Subcutaneous adipose tissue (tissue), 4 donors: ENCODE measurements around the gene ERBB4. TPM values are rescaled to one million over a fixed set of nuclear protein-coding genes. Genes with fewer than 3 reads are reported as not detected.

Experiments
- CTCF ChIP-seq: fragments of 450-650 bp; IDR thresholded peaks from one replicate; pipeline ENCODE4 v1.5.1; 2016; ENCODE audit warnings: low read depth, mild to moderate bottlenecking, control low read depth, antibody characterized with exemption, moderate library complexity
- total RNA-seq, 4 donors: library from RNA; depleted of rRNA; stranded (reverse); fragments of >200 nt; gene quantifications; one replicate each; pipeline ENCODE4 v1.1.0, GENCODE V29; 2016

Gene ERBB4
- total RNA-seq, result 1 to 10 TPM in 1 of 4 donors, under 1 TPM in 3; 0.17 to 1.5 (median 0.71) TPM

GRCh38 chr2:212538305-212539071, at the start of gene ERBB4:
TSS of gene ERBB4 (minus strand) at chr2:212538802. CDS start at chr2:212538530, 272 bp downstream.
- TF ChIP-seq CTCF, result no peak

GRCh38 chr2:212580117-212580516, 41.5 kb upstream of the ERBB4 start:
- no peak for TF ChIP-seq CTCF

GRCh38 chr2:212556296-212556695, 17.7 kb upstream of the ERBB4 start:
- no peak for TF ChIP-seq CTCF

GRCh38 chr2:212554233-212554632, 15.6 kb upstream of the ERBB4 start:
- TF ChIP-seq CTCF, result no peak

- no peak for TF ChIP-seq CTCF
These were observed 11.3 kb upstream of the ERBB4 start for GRCh38 chr2:212549941-212550340.

- no peak for TF ChIP-seq CTCF
These were observed 10.9 kb upstream of the ERBB4 start for GRCh38 chr2:212549463-212549862.

- no peak for TF ChIP-seq CTCF
These were observed 9.8 kb upstream of the ERBB4 start for GRCh38 chr2:212548455-212548819.
